ENCODE measurements around the gene GPRASP3. TPM values are rescaled to one million over a fixed set of nuclear protein-coding genes. Genes with fewer than 3 reads are reported as not detected.
"Not testable (repeated sequence)": the region's sequence is repeated elsewhere in the genome, so short reads cannot be mapped to it uniquely, and the experiment has no call there.

GPRASP3 gene
- total and polyA plus RNA-seq, 5 donors from 2014 or later, result 0.30 to 2.1 (median 1.4) TPM

- Histone ChIP-seq H3K4me1 (ENCODE audit: control insufficient read depth, insufficient read depth, low read length, poor library complexity, severe bottlenecking) (peaks cover 3% of the 10 kb centered on the region), H3K36me3 (ENCODE audit: control insufficient read depth, insufficient read depth, low read length) (no peaks in the 10 kb centered on the region), H3K4me3 (ENCODE audit: low read depth, low read length) (no peak overlapping the region), H3K27me3 (ENCODE audit: control insufficient read depth, insufficient read depth, low read length) (no peaks in the 10 kb centered on the region), H3K27ac (ENCODE audit: insufficient read depth, low read length, poor library complexity, severe bottlenecking) (no peak overlapping the region), H3K9me3 (ENCODE audit: control insufficient read depth in 2 of 2, low read length in 2 of 2) (no peaks in the 10 kb centered on the region)
- Mint-ChIP-seq H3K36me3 (no peaks in the 10 kb centered on the region), H3K4me1 (peaks cover 0 to 12% (median 6%) of the 10 kb centered on the region in 4 donors), H3K27me3 (peaks cover 29% of the 10 kb centered on the region), H3K27ac (peak overlapping the region in 1 of 3 donors; percentile 11), H3K4me3 (peak overlapping the region in 1 of 4 donors; percentile 21), H3K9me3 (peaks cover 0 to 2% (median 0%) of the 10 kb centered on the region in 7 donors)
- DNase-seq (no peak), ATAC-seq (ENCODE audit: low read depth in 2 of 2) (no peak)
These were observed 11.6 kb upstream of the GPRASP3 start for GRCh38 chrX:102708900-102709299.

GRCh38 chrX:102711872-102712215, 8.7 kb upstream of the GPRASP3 start:
- H3K4me1 Mint-ChIP-seq, result peaks cover 0 to 12% (median 7%) of the 10 kb centered on the region in 4 donors
- ATAC-seq (ENCODE audit: low read depth in 2 of 2), result no peak
- no peak overlapping the region for H3K27ac Mint-ChIP-seq
- no peaks in the 10 kb centered on the region for H3K9me3 ChIP-seq (ENCODE audit: control insufficient read depth in 2 of 2, low read length in 2 of 2)
- no peak for DNase-seq
- H3K4me1 ChIP-seq (ENCODE audit: control insufficient read depth, insufficient read depth, low read length, poor library complexity, severe bottlenecking), result peaks cover 3% of the 10 kb centered on the region
- peaks cover 0 to 2% (median 0%) of the 10 kb centered on the region in 7 donors for H3K9me3 Mint-ChIP-seq
- H3K36me3 ChIP-seq (ENCODE audit: control insufficient read depth, insufficient read depth, low read length), result no peaks in the 10 kb centered on the region
- H3K27ac ChIP-seq (ENCODE audit: insufficient read depth, low read length, poor library complexity, severe bottlenecking), result no peak overlapping the region
- peaks cover 29% of the 10 kb centered on the region for H3K27me3 Mint-ChIP-seq
- H3K4me3 ChIP-seq (ENCODE audit: low read depth, low read length), result no peak overlapping the region
- H3K36me3 Mint-ChIP-seq, result no peaks in the 10 kb centered on the region
- no peaks in the 10 kb centered on the region for H3K27me3 ChIP-seq (ENCODE audit: control insufficient read depth, insufficient read depth, low read length)
- H3K4me3 Mint-ChIP-seq, result peak overlapping the region in 3 of 4 donors; percentile 79 to 92 (median 84)

GRCh38 chrX:102712216-102712966, 8.2 kb upstream of the GPRASP3 start, which contains the start of gene GPRASP2:
TSS of gene GPRASP2 (plus strand) at chrX:102712448. CDS start at chrX:102714870, 2,422 bp downstream.
- Histone ChIP-seq H3K9me3 (ENCODE audit: control insufficient read depth in 2 of 2, low read length in 2 of 2) (no peaks in the 10 kb centered on the region), H3K27me3 (ENCODE audit: control insufficient read depth, insufficient read depth, low read length) (no peaks in the 10 kb centered on the region), H3K4me1 (ENCODE audit: control insufficient read depth, insufficient read depth, low read length, poor library complexity, severe bottlenecking) (peaks cover 3% of the 10 kb centered on the region), H3K4me3 (ENCODE audit: low read depth, low read length) (peak within 1 kb of the TSS; percentile 44), H3K36me3 (ENCODE audit: control insufficient read depth, insufficient read depth, low read length) (no peaks in the 10 kb centered on the region), H3K27ac (ENCODE audit: insufficient read depth, low read length, poor library complexity, severe bottlenecking) (no peak within 1 kb of the TSS)
- Mint-ChIP-seq H3K36me3 (no peaks in the 10 kb centered on the region), H3K4me1 (peaks cover 0 to 12% (median 7%) of the 10 kb centered on the region in 4 donors), H3K9me3 (peaks cover 0 to 2% (median 0%) of the 10 kb centered on the region in 7 donors), H3K27me3 (peaks cover 29% of the 10 kb centered on the region), H3K4me3 (peak within 1 kb of the TSS; percentile 46 to 92 (median 86)), H3K27ac (no peak within 1 kb of the TSS)
- ATAC-seq (ENCODE audit: low read depth in 2 of 2), result peak in 1 of 2 donors; percentile 37
- peak in 1 of 3 donors; percentile 17 for DNase-seq

GRCh38 chrX:102712981-102713625, 7.4 kb upstream of the GPRASP3 start:
- Mint-ChIP-seq H3K9me3 (peaks cover 0 to 2% (median 0%) of the 10 kb centered on the region in 7 donors), H3K4me1 (peaks cover 0 to 12% (median 7%) of the 10 kb centered on the region in 4 donors), H3K36me3 (no peaks in the 10 kb centered on the region), H3K27ac (peak overlapping the region in 1 of 3 donors; percentile 14), H3K4me3 (peak overlapping the region; percentile 27 to 91 (median 85)), H3K27me3 (peaks cover 29% of the 10 kb centered on the region)
- ATAC-seq (ENCODE audit: low read depth in 2 of 2), result no peak
- H3K4me1 ChIP-seq (ENCODE audit: control insufficient read depth, insufficient read depth, low read length, poor library complexity, severe bottlenecking), result peaks cover 3% of the 10 kb centered on the region
- H3K27ac ChIP-seq (ENCODE audit: insufficient read depth, low read length, poor library complexity, severe bottlenecking), result no peak overlapping the region
- no peaks in the 10 kb centered on the region for H3K36me3 ChIP-seq (ENCODE audit: control insufficient read depth, insufficient read depth, low read length)
- no peaks in the 10 kb centered on the region for H3K9me3 ChIP-seq (ENCODE audit: control insufficient read depth in 2 of 2, low read length in 2 of 2)
- peak in 1 of 3 donors; percentile 3 for DNase-seq
- H3K27me3 ChIP-seq (ENCODE audit: control insufficient read depth, insufficient read depth, low read length), result no peaks in the 10 kb centered on the region
- H3K4me3 ChIP-seq (ENCODE audit: low read depth, low read length), result peak overlapping the region; percentile 44

GRCh38 chrX:102714994-102715393, 5.5 kb upstream of the GPRASP3 start:
- H3K9me3 Mint-ChIP-seq, result peaks cover 0 to 2% (median 0%) of the 10 kb centered on the region in 7 donors
- peaks cover 0 to 12% (median 1%) of the 10 kb centered on the region in 4 donors for H3K4me1 Mint-ChIP-seq
- H3K27me3 Mint-ChIP-seq, result peaks cover 21% of the 10 kb centered on the region
- Histone ChIP-seq H3K9me3 (ENCODE audit: control insufficient read depth in 2 of 2, low read length in 2 of 2) (no peaks in the 10 kb centered on the region), H3K4me3 (ENCODE audit: low read depth, low read length) (no peak overlapping the region), H3K27ac (ENCODE audit: insufficient read depth, low read length, poor library complexity, severe bottlenecking) (no peak overlapping the region), H3K4me1 (ENCODE audit: control insufficient read depth, insufficient read depth, low read length, poor library complexity, severe bottlenecking) (peaks cover 3% of the 10 kb centered on the region), H3K27me3 (ENCODE audit: control insufficient read depth, insufficient read depth, low read length) (no peaks in the 10 kb centered on the region), H3K36me3 (ENCODE audit: control insufficient read depth, insufficient read depth, low read length) (no peaks in the 10 kb centered on the region)
- DNase-seq, result no peak
- H3K27ac Mint-ChIP-seq, result no peak overlapping the region
- ATAC-seq (ENCODE audit: low read depth in 2 of 2), result no peak
- H3K36me3 Mint-ChIP-seq, result no peaks in the 10 kb centered on the region
- H3K4me3 Mint-ChIP-seq, result no peak overlapping the region

- Mint-ChIP-seq H3K36me3 (no peaks in the 10 kb centered on the region), H3K4me3 (no peak overlapping the region), H3K9me3 (peaks cover 0 to 2% (median 0%) of the 10 kb centered on the region in 7 donors), H3K4me1 (peaks cover 2 to 21% (median 8%) of the 10 kb centered on the region in 4 donors), H3K27ac (no peak overlapping the region), H3K27me3 (peaks cover 13% of the 10 kb centered on the region)
- ATAC-seq (ENCODE audit: low read depth in 2 of 2), result no peak
- H3K4me1 ChIP-seq (ENCODE audit: control insufficient read depth, insufficient read depth, low read length, poor library complexity, severe bottlenecking), result peaks cover 8% of the 10 kb centered on the region
- DNase-seq, result no peak
- no peaks in the 10 kb centered on the region for H3K36me3 ChIP-seq (ENCODE audit: control insufficient read depth, insufficient read depth, low read length)
- no peak overlapping the region for H3K4me3 ChIP-seq (ENCODE audit: low read depth, low read length)
- H3K27me3 ChIP-seq (ENCODE audit: control insufficient read depth, insufficient read depth, low read length), result no peaks in the 10 kb centered on the region
- no peaks in the 10 kb centered on the region for H3K9me3 ChIP-seq (ENCODE audit: control insufficient read depth in 2 of 2, low read length in 2 of 2)
- no peak overlapping the region for H3K27ac ChIP-seq (ENCODE audit: insufficient read depth, low read length, poor library complexity, severe bottlenecking)
These were observed 4.6 kb upstream of the GPRASP3 start for GRCh38 chrX:102715967-102716366.

GRCh38 chrX:102721169-102721506, 595 bp downstream of the GPRASP3 start:
- not testable (repeated sequence) for H3K27ac ChIP-seq (ENCODE audit: insufficient read depth, low read length, poor library complexity, severe bottlenecking); H3K36me3 Mint-ChIP-seq; H3K27me3 ChIP-seq (ENCODE audit: control insufficient read depth, insufficient read depth, low read length); ATAC-seq (ENCODE audit: low read depth in 2 of 2); DNase-seq; H3K9me3 ChIP-seq (ENCODE audit: control insufficient read depth in 2 of 2, low read length in 2 of 2); H3K27me3 Mint-ChIP-seq; H3K36me3 ChIP-seq (ENCODE audit: control insufficient read depth, insufficient read depth, low read length); H3K9me3 Mint-ChIP-seq; H3K4me1 ChIP-seq (ENCODE audit: control insufficient read depth, insufficient read depth, low read length, poor library complexity, severe bottlenecking)
- Mint-ChIP-seq H3K4me3 (peak overlapping the region; percentile 87 to 97 (median 94)), H3K27ac (peak overlapping the region in 2 of 3 donors; percentile 26 to 79), H3K4me1 (peaks cover 2 to 20% (median 15%) of the 10 kb centered on the region in 4 donors)
- H3K4me3 ChIP-seq (ENCODE audit: low read depth, low read length), result peak overlapping the region; percentile 80

Measured in CD4-positive, CD25-positive, alpha-beta regulatory T cell (primary cell).